Glutamatergic neuron (in vitro differentiated cells): ENCODE results near the gene CD209. TPM values are rescaled to one million over a fixed set of nuclear protein-coding genes. Genes with fewer than 3 reads are reported as not detected.
"Not testable (repeated sequence)": the region's sequence is repeated elsewhere in the genome, so short reads cannot be mapped to it uniquely, and the experiment has no call there.

Source experiments
- DNase-seq: peaks from one replicate; pipeline ENCODE4 v3.0.0; 2022
- H3K27ac Mint-ChIP-seq: one replicate; pipeline ENCODE4 v1.8.0; 2020; ENCODE audit warnings: mild to moderate bottlenecking, mixed read lengths, inconsistent platforms; ENCODE audit not compliant: unreplicated experiment
- H3K27me3 Mint-ChIP-seq: one replicate; pipeline ENCODE4 v1.8.0; 2020; ENCODE audit warnings: mild to moderate bottlenecking, moderate library complexity, mixed read lengths, inconsistent platforms; ENCODE audit not compliant: unreplicated experiment
- H3K36me3 Mint-ChIP-seq: one replicate; pipeline ENCODE4 v1.8.0; 2020; ENCODE audit warnings: mild to moderate bottlenecking, mixed read lengths, inconsistent platforms; ENCODE audit not compliant: unreplicated experiment
- H3K4me1 Mint-ChIP-seq: one replicate; pipeline ENCODE4 v1.8.0; 2020; ENCODE audit warnings: mild to moderate bottlenecking, low read depth, mixed read lengths, inconsistent platforms; ENCODE audit not compliant: unreplicated experiment
- H3K4me3 Mint-ChIP-seq: one replicate; pipeline ENCODE4 v1.8.0; 2020; ENCODE audit warnings: mild to moderate bottlenecking, mixed read lengths, inconsistent platforms; ENCODE audit not compliant: unreplicated experiment
- H3K9me3 Mint-ChIP-seq: one replicate; pipeline ENCODE4 v1.8.0; 2020; ENCODE audit warnings: mild to moderate bottlenecking, moderate library complexity, mixed read lengths, inconsistent platforms; ENCODE audit not compliant: unreplicated experiment
- CTCF ChIP-seq: fragments of 200-600 bp; sonication (generic); IDR thresholded peaks from one replicate; pipeline ENCODE4 v1.5.0; 2021; ENCODE audit not compliant: partially characterized antibody, unreplicated experiment
- total RNA-seq: library from RNA; stranded (reverse); fragmentation: NEBNext Ultra II Directional; extraction: Animal tissue kit (Norgen Biotek cat#: 25700); gene quantifications from one replicate; pipeline ENCODE4 v1.2.1, GENCODE V29; 2021; ENCODE audit not compliant: unreplicated experiment

Gene CD209
- total RNA-seq, 1 donor from 2014 or later, result not detected

GRCh38 chr19:7771072-7771471 is 23.7 kb upstream of the CD209 start:
- Mint-ChIP-seq H3K27me3 (peaks cover 7% of the 10 kb centered on the region), H3K4me3 (no peak overlapping the region), H3K36me3 (peaks cover 4% of the 10 kb centered on the region), H3K9me3 (peaks cover 13% of the 10 kb centered on the region), H3K27ac (no peak overlapping the region), H3K4me1 (peaks cover 8% of the 10 kb centered on the region)
- TF ChIP-seq CTCF, result no peak
- DNase-seq, result no peak

GRCh38 chr19:7769171-7769570 is 21.8 kb upstream of the CD209 start:
- peaks cover 11% of the 10 kb centered on the region for H3K9me3 Mint-ChIP-seq
- H3K4me3 Mint-ChIP-seq, result no peak overlapping the region
- no peak for TF ChIP-seq CTCF
- peaks cover 8% of the 10 kb centered on the region for H3K4me1 Mint-ChIP-seq
- DNase-seq, result no peak
- H3K27ac Mint-ChIP-seq, result peak overlapping the region; percentile 24
- peaks cover 7% of the 10 kb centered on the region for H3K27me3 Mint-ChIP-seq
- H3K36me3 Mint-ChIP-seq, result no peaks in the 10 kb centered on the region

- peaks cover 8% of the 10 kb centered on the region for H3K4me1 Mint-ChIP-seq
- H3K9me3 Mint-ChIP-seq, result peaks cover 12% of the 10 kb centered on the region
- TF ChIP-seq CTCF, result no peak
- peaks cover 2% of the 10 kb centered on the region for H3K36me3 Mint-ChIP-seq
- DNase-seq, result no peak
- peaks cover 7% of the 10 kb centered on the region for H3K27me3 Mint-ChIP-seq
- H3K27ac Mint-ChIP-seq, result no peak overlapping the region
- no peak overlapping the region for H3K4me3 Mint-ChIP-seq
These were observed 20.2 kb upstream of the CD209 start for GRCh38 chr19:7767487-7767886.

- H3K4me1 Mint-ChIP-seq, result peaks cover 8% of the 10 kb centered on the region
- no peak overlapping the region for H3K4me3 Mint-ChIP-seq
- no peak overlapping the region for H3K27ac Mint-ChIP-seq
- no peak for TF ChIP-seq CTCF
- DNase-seq, result no peak
- H3K36me3 Mint-ChIP-seq, result peaks cover 7% of the 10 kb centered on the region
- peaks cover 15% of the 10 kb centered on the region for H3K9me3 Mint-ChIP-seq
- peaks cover 7% of the 10 kb centered on the region for H3K27me3 Mint-ChIP-seq
These were observed 19.2 kb upstream of the CD209 start for GRCh38 chr19:7766535-7766934.

- peaks cover 16% of the 10 kb centered on the region for H3K9me3 Mint-ChIP-seq
- H3K4me3 Mint-ChIP-seq, H3K4me1 Mint-ChIP-seq, H3K36me3 Mint-ChIP-seq, DNase-seq, H3K27ac Mint-ChIP-seq, H3K27me3 Mint-ChIP-seq: not testable (repeated sequence)
These were observed 17.7 kb upstream of the CD209 start for GRCh38 chr19:7765043-7765442.

GRCh38 chr19:7764157-7764556 is 16.8 kb upstream of the CD209 start:
- H3K4me1 Mint-ChIP-seq, DNase-seq, H3K27ac Mint-ChIP-seq, H3K4me3 Mint-ChIP-seq, H3K27me3 Mint-ChIP-seq: not testable (repeated sequence)
- H3K9me3 Mint-ChIP-seq, result peaks cover 16% of the 10 kb centered on the region
- H3K36me3 Mint-ChIP-seq, result peaks cover 15% of the 10 kb centered on the region
